ENCODE measurements around the gene TTN.

Gene TTN

GRCh38 chr2:178506949-178507348 lies 300.3 kb downstream of the TTN start:
- no peaks in the 10 kb centered on the region for H3K9me3 ChIP-seq (ENCODE audit: control insufficient read depth, low read length)
- WGBS, 2 experiments (ENCODE audit: insufficient coverage in 2 of 2) = no CpG with 5 or more reads among the region's 1 CpG

GRCh38 chr2:178506524-178506923 lies 300.7 kb downstream of the TTN start:
- no peaks in the 10 kb centered on the region for H3K4me1 ChIP-seq (ENCODE audit: control insufficient read depth, insufficient read depth, low read length, poor library complexity, severe bottlenecking)
- 80% methylated on average over 1 of the region's 2 CpGs; no CpG with 5 or more reads in 1 of the 2 experiments for WGBS, 2 experiments (ENCODE audit: insufficient coverage in 2 of 2)
- H3K27ac ChIP-seq (ENCODE audit: low read depth, low read length, severe bottlenecking) = no peak overlapping the region
- H3K4me3 ChIP-seq (ENCODE audit: extremely low read depth, insufficient read depth, low read length, poor library complexity, severe bottlenecking) = no peak overlapping the region
- peaks cover 36% of the 10 kb centered on the region for H3K36me3 ChIP-seq (ENCODE audit: control insufficient read depth, insufficient read depth, low read length)
- no peaks in the 10 kb centered on the region for H3K9me3 ChIP-seq (ENCODE audit: control insufficient read depth, low read length)

More at GRCh38 chr2:178506949-178507348, 300.3 kb downstream of the TTN start:
- Histone ChIP-seq H3K36me3 (ENCODE audit: control insufficient read depth, insufficient read depth, low read length) (peaks cover 32% of the 10 kb centered on the region), H3K4me3 (ENCODE audit: extremely low read depth, insufficient read depth, low read length, poor library complexity, severe bottlenecking) (no peak overlapping the region), H3K4me1 (ENCODE audit: control insufficient read depth, insufficient read depth, low read length, poor library complexity, severe bottlenecking) (no peaks in the 10 kb centered on the region), H3K27ac (ENCODE audit: low read depth, low read length, severe bottlenecking) (no peak overlapping the region)

GRCh38 chr2:178506101-178506500 lies 301.1 kb downstream of the TTN start:
- Histone ChIP-seq H3K27ac (ENCODE audit: low read depth, low read length, severe bottlenecking) (no peak overlapping the region), H3K36me3 (ENCODE audit: control insufficient read depth, insufficient read depth, low read length) (peaks cover 34% of the 10 kb centered on the region), H3K4me3 (ENCODE audit: extremely low read depth, insufficient read depth, low read length, poor library complexity, severe bottlenecking) (no peak overlapping the region), H3K4me1 (ENCODE audit: control insufficient read depth, insufficient read depth, low read length, poor library complexity, severe bottlenecking) (no peaks in the 10 kb centered on the region), H3K9me3 (ENCODE audit: control insufficient read depth, low read length) (no peaks in the 10 kb centered on the region)
- no CpG with 5 or more reads among the region's 1 CpG for WGBS, 2 experiments (ENCODE audit: insufficient coverage in 2 of 2)

GRCh38 chr2:178502751-178503150 lies 304.5 kb downstream of the TTN start:
- H3K27ac ChIP-seq (ENCODE audit: low read depth, low read length, severe bottlenecking) = no peak overlapping the region
- H3K4me3 ChIP-seq (ENCODE audit: extremely low read depth, insufficient read depth, low read length, poor library complexity, severe bottlenecking) = no peak overlapping the region
- H3K4me1 ChIP-seq (ENCODE audit: control insufficient read depth, insufficient read depth, low read length, poor library complexity, severe bottlenecking) = no peaks in the 10 kb centered on the region
- peaks cover 45% of the 10 kb centered on the region for H3K36me3 ChIP-seq (ENCODE audit: control insufficient read depth, insufficient read depth, low read length)
- no peaks in the 10 kb centered on the region for H3K9me3 ChIP-seq (ENCODE audit: control insufficient read depth, low read length)
- WGBS, 2 experiments (ENCODE audit: insufficient coverage in 2 of 2) = no CpG with 5 or more reads among the region's 4 CpGs

GRCh38 chr2:178499640-178500039 lies 307.6 kb downstream of the TTN start:
- no peaks in the 10 kb centered on the region for H3K9me3 ChIP-seq (ENCODE audit: control insufficient read depth, low read length)
- no peak overlapping the region for H3K4me3 ChIP-seq (ENCODE audit: extremely low read depth, insufficient read depth, low read length, poor library complexity, severe bottlenecking)
- WGBS, 2 experiments (ENCODE audit: insufficient coverage in 2 of 2) = 100% methylated on average over 2 of the region's 3 CpGs; no CpG with 5 or more reads in 1 of the 2 experiments
- no peaks in the 10 kb centered on the region for H3K4me1 ChIP-seq (ENCODE audit: control insufficient read depth, insufficient read depth, low read length, poor library complexity, severe bottlenecking)
- H3K36me3 ChIP-seq (ENCODE audit: control insufficient read depth, insufficient read depth, low read length) = peaks cover 50% of the 10 kb centered on the region
- H3K27ac ChIP-seq (ENCODE audit: low read depth, low read length, severe bottlenecking) = no peak overlapping the region

GRCh38 chr2:178498137-178498536 lies 309.1 kb downstream of the TTN start:
- Histone ChIP-seq H3K9me3 (ENCODE audit: control insufficient read depth, low read length) (no peaks in the 10 kb centered on the region), H3K4me1 (ENCODE audit: control insufficient read depth, insufficient read depth, low read length, poor library complexity, severe bottlenecking) (no peaks in the 10 kb centered on the region), H3K4me3 (ENCODE audit: extremely low read depth, insufficient read depth, low read length, poor library complexity, severe bottlenecking) (no peak overlapping the region), H3K27ac (ENCODE audit: low read depth, low read length, severe bottlenecking) (no peak overlapping the region), H3K36me3 (ENCODE audit: control insufficient read depth, insufficient read depth, low read length) (peaks cover 62% of the 10 kb centered on the region)

GRCh38 chr2:178496049-178496448 lies 311.2 kb downstream of the TTN start:
- no peak overlapping the region for H3K4me3 ChIP-seq (ENCODE audit: extremely low read depth, insufficient read depth, low read length, poor library complexity, severe bottlenecking)
- no peaks in the 10 kb centered on the region for H3K4me1 ChIP-seq (ENCODE audit: control insufficient read depth, insufficient read depth, low read length, poor library complexity, severe bottlenecking)
- H3K27ac ChIP-seq (ENCODE audit: low read depth, low read length, severe bottlenecking) = no peak overlapping the region
- H3K9me3 ChIP-seq (ENCODE audit: control insufficient read depth, low read length) = no peaks in the 10 kb centered on the region
- 100% methylated on average over 1 to 4 of the region's 4 CpGs for WGBS, 2 experiments (ENCODE audit: insufficient coverage in 2 of 2)
- peaks cover 57% of the 10 kb centered on the region for H3K36me3 ChIP-seq (ENCODE audit: control insufficient read depth, insufficient read depth, low read length)

GRCh38 chr2:178491612-178492011 lies 315.6 kb downstream of the TTN start:
- H3K27ac ChIP-seq (ENCODE audit: low read depth, low read length, severe bottlenecking) = no peak overlapping the region
- H3K36me3 ChIP-seq (ENCODE audit: control insufficient read depth, insufficient read depth, low read length) = peaks cover 50% of the 10 kb centered on the region
- no peak overlapping the region for H3K4me3 ChIP-seq (ENCODE audit: extremely low read depth, insufficient read depth, low read length, poor library complexity, severe bottlenecking)
- H3K4me1 ChIP-seq (ENCODE audit: control insufficient read depth, insufficient read depth, low read length, poor library complexity, severe bottlenecking) = no peaks in the 10 kb centered on the region
- H3K9me3 ChIP-seq (ENCODE audit: control insufficient read depth, low read length) = no peaks in the 10 kb centered on the region
- WGBS, 2 experiments (ENCODE audit: insufficient coverage in 2 of 2) = 93 to 96% methylated on average over 6 of the region's 6 CpGs

GRCh38 chr2:178485356-178485755 lies 321.9 kb downstream of the TTN start:
- H3K9me3 ChIP-seq (ENCODE audit: control insufficient read depth, low read length) = no peaks in the 10 kb centered on the region
- no peak overlapping the region for H3K27ac ChIP-seq (ENCODE audit: low read depth, low read length, severe bottlenecking)
- H3K36me3 ChIP-seq (ENCODE audit: control insufficient read depth, insufficient read depth, low read length) = peaks cover 12% of the 10 kb centered on the region
- peaks cover 10% of the 10 kb centered on the region for H3K4me1 ChIP-seq (ENCODE audit: control insufficient read depth, insufficient read depth, low read length, poor library complexity, severe bottlenecking)
- H3K4me3 ChIP-seq (ENCODE audit: extremely low read depth, insufficient read depth, low read length, poor library complexity, severe bottlenecking) = no peak overlapping the region
- 89 to 92% methylated on average over 1 to 2 of the region's 3 CpGs for WGBS, 2 experiments (ENCODE audit: insufficient coverage in 2 of 2)

GRCh38 chr2:178484245-178485041 lies 322.8 kb downstream of the TTN start:
- WGBS, 2 experiments (ENCODE audit: insufficient coverage in 2 of 2) = 96 to 98% methylated on average over 5 to 6 of the region's 6 CpGs
- peaks cover 10% of the 10 kb centered on the region for H3K4me1 ChIP-seq (ENCODE audit: control insufficient read depth, insufficient read depth, low read length, poor library complexity, severe bottlenecking)

GRCh38 chr2:178482437-178482836 lies 324.8 kb downstream of the TTN start:
- no peak overlapping the region for H3K4me3 ChIP-seq (ENCODE audit: extremely low read depth, insufficient read depth, low read length, poor library complexity, severe bottlenecking)
- no peaks in the 10 kb centered on the region for H3K9me3 ChIP-seq (ENCODE audit: control insufficient read depth, low read length)
- peaks cover 9% of the 10 kb centered on the region for H3K36me3 ChIP-seq (ENCODE audit: control insufficient read depth, insufficient read depth, low read length)
- H3K27ac ChIP-seq (ENCODE audit: low read depth, low read length, severe bottlenecking) = no peak overlapping the region
- 70 to 81% methylated on average over 2 to 3 of the region's 4 CpGs for WGBS, 2 experiments (ENCODE audit: insufficient coverage in 2 of 2)
- peaks cover 10% of the 10 kb centered on the region for H3K4me1 ChIP-seq (ENCODE audit: control insufficient read depth, insufficient read depth, low read length, poor library complexity, severe bottlenecking)

More at GRCh38 chr2:178484245-178485041, 322.8 kb downstream of the TTN start:
- Histone ChIP-seq H3K4me3 (ENCODE audit: extremely low read depth, insufficient read depth, low read length, poor library complexity, severe bottlenecking) (no peak overlapping the region), H3K9me3 (ENCODE audit: control insufficient read depth, low read length) (no peaks in the 10 kb centered on the region), H3K36me3 (ENCODE audit: control insufficient read depth, insufficient read depth, low read length) (peaks cover 9% of the 10 kb centered on the region), H3K27ac (ENCODE audit: low read depth, low read length, severe bottlenecking) (no peak overlapping the region)
